Measurements from ENCODE around the gene KCNIP1.
"Not testable (repeated sequence)": the region's sequence is repeated elsewhere in the genome, so short reads cannot be mapped to it uniquely, and the experiment has no call there.

KCNIP1 gene

DNA sequence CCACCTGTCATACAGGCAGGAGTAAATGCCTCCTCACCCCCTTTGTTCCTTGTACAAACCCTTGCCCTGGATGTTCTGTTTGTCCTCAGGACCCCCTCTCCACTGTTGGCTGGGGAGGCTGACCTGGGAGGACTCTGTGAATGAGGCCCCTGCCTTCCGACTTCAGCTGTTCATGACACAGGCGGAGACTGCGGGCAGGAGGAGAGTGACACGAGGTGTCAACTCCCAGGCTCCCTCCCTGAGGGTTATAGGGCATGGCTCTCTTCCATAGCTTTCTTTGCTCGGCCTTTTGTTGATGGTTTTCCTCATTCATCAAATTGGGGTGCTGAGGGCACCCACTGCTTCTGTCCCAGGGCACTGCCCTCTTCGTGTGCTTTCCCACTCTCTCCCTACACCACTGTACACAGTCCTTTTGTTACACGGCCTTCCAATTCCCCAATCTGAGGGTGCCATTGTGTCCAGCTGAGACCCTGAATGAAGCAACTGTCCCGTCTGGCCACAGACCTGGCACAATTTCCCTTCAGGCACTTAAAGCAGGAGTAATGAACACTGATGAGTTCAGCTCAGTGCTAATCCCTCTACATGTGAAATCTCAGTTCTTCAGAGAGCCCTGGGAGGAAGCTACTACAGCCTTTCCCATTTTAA lies 33.8 kb downstream of the KCNIP1 start:
- no peak for DNase-seq (ENCODE audit: low spot score)

GRCh38 chr5:170538096-170538465 lies 34.3 kb downstream of the KCNIP1 start:
- DNase-seq (ENCODE audit: low spot score) = no peak

DNA sequence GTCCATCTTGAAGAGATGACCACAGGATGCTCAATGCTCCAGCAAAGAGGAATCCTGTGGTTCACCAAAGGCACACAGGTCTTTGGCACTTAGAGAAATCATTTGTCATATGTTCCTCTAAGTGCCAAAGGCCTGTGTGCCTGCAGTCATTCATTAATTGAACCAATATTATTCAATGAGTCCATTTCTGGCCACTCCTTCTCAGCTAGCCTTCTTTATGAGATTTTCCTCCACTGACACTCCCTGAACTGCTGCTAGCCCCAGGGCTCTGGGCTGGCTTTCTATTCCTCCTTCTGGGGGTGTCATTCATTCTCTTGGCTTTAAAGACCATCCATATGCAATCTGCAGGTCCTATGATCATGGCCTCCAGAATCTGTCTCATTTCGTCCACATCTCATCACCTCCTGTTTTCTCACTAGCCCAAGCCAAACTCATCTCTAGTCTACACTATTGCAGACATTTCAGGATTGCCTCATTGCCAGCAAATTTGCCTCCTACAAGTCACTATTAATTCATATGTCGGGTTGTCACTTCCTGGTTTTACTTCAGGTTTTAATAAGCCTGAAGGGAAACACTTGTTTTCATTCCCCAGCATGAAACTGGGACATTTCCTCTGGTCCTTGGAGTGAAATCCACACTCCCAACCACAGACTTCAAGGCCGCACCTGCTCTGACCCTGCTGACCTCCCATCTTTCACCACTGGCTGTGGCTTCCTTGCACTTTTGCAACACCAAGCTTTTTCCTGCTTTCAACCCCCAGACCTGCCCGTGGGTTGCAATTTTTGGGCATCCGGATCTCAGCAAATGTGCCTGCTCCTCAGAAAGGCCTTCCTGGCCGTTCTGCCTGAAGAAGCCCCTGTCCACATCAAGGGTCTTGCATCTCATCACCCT lies 35.1 kb downstream of the KCNIP1 start:
- no peak for DNase-seq (ENCODE audit: low spot score)

DNA sequence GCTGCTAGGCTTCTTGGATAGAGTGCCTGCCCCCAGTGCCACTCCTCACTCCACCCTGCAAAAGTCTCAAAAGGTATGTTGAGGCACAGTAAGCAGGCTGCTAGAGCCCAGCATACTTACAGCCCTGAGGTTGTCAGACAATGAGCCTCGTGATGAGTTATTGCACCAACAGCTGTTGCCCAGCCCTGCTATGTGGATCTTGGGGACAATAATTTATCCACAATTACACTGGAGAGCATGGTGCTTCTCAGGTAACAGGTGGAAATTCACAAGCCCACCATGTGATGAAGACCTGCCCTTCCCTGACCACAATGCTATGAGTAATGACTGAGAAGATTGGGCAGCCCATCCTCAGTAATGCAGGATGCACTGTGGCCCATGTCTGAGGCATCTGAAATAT lies 36.5 kb downstream of the KCNIP1 start:
- DNase-seq (ENCODE audit: low spot score) = no peak

- DNase-seq (ENCODE audit: low spot score) = no peak
Observed at GRCh38 chr5:170541146-170541769, 37.4 kb downstream of the KCNIP1 start.

DNA sequence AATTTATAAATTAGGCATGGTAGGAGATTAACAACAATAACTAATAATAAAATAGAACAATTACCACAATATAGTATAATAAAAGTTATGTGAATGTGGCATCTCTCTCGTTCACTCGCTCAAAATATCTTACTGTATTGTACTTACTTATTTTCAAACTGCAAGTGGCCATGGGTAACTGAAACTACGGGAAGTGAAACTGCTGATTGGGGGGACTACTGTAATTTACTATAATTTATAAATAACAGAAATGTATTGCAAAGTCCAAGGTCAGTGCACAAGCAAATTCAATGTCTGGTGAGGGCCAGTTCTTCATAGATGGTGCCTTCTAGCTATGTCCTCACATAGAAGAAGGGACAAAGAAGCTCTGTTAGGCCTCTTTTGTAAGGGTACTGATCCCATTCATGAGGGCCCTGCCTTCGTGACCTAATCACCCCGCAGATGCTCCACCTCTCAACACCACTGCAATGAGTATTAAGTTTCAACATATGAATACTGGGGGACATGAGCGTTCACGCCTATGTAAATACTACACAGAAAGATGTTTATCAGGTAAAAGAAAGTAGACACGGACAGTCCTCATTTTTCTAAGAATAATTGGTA lies 39.0 kb downstream of the KCNIP1 start:
- DNase-seq (ENCODE audit: low spot score) = no peak

DNA sequence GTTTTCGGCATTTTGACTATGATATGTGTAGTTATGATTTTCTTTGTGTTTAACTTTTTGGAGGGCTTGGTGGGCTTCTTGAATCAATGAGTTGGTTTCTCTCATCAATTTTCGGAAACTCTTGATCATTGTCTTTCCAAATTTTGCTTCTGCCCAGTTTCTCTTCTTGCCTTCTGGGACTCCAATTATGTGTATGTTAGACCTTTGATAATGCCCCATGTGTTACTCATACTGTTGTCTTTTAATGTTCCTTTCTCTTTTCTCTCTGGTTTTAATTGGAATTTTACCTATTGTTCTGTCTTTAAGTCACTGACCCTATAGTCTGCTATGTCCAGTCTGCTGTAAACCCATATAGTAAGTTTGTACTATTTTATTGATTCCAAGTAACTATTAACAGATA lies 41.5 kb downstream of the KCNIP1 start:
- no peak for DNase-seq (ENCODE audit: low spot score)

- DNase-seq (ENCODE audit: low spot score) = no peak
Observed at GRCh38 chr5:170545811-170546210, 42.0 kb downstream of the KCNIP1 start.

DNA sequence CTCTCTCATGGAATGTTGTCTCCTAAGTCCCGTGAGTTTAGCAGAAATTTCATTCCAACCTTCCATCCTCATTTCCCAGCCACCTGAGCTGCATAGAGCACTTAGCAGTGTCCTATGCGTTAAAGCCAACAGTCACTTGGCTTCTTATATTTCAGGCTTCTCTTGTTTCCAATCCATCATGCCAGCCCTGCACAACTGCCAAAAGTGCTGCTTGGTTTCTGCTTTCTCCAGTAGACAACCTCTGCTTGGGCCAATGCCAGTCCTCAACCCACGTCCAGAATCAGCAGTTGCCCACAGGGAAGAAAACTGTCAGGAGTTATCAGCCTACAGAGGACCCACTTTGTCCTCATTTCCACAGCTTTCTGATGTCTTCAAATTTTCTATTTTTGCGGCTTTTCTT lies 42.5 kb downstream of the KCNIP1 start:
- no peak for DNase-seq (ENCODE audit: low spot score)

DNA sequence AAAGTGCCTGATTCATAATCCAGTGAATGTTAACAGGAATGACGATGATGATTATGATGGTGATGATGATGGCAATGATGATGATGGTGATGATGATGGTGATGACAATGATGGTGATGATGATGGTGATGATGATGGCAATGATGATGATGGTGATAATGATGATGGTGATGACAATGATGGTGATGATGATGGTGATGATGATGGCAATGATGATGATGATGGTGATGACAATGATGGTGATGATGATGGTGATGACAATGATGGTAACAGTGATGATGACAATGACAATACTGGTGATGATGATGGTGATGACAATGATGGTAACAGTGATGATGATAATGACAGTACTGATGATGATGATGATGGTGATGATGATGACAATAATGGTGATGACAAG lies 46.6 kb downstream of the KCNIP1 start:
- not testable (repeated sequence) for DNase-seq (ENCODE audit: low spot score)

DNA sequence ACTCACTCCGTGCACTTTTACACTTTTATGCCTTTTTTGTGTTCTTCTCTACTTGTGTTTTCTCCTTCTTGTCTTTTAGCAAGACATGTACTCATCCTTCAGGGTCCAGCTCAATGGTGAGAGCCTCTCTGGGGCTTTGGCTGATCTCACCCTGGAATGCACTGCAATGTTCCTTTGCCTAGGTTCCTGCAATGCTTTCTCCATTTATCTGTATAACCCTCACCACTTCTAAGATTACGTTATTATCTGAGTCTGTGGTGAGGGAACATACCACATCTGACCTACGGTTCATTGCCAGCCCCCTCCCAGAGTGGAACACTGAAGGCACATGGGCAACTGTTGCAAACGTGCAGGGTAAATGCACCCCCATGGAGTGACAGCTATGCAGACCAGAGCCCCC lies 47.3 kb downstream of the KCNIP1 start:
- no peak for DNase-seq (ENCODE audit: low spot score)

GRCh38 chr5:170551622-170552021 lies 47.8 kb downstream of the KCNIP1 start:
- DNase-seq (ENCODE audit: low spot score) = no peak

DNA sequence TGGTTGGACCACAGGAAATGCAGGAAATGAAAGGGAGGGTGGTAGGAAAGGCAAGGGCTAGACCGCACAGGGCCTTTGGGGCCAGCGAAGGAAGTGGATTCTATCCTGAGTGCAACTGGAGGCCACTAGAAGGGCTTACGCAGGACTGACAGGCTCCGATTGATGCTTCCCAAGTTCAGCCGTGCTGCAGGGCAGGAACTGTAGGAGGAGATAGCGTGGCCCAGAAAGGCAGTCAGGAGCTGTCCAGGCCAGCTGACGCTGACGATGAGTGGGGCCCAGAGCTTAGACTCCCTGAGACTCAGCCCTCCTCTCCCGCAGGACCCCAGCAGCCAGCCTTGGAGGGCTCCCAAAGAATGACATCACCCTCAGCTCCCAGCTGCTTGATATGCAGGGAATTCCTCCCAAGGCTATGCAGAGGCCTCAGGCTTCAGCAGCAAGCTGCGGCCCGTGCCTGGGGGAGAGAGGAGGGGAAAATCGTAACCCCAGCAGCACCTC lies 48.8 kb downstream of the KCNIP1 start:
- DNase-seq (ENCODE audit: low spot score) = no peak

DNA sequence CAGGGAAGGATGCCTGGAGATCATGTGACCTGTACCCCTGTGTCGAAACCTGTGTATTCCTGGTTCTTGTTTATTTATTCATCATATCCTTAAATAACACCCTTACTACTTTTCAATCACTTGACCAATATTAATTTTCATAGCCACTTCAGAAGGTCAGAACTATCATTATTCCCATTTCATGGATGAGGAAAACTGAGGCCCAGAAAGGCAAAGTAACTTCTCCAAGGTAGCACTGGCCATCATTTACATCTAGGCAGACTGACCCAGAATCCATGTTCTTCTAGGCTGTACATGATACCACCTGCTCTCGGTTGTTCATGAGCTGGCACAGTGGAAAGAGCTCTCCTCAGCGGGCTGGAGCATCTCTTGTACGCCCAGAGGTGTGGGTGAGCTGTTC lies 49.4 kb downstream of the KCNIP1 start:
- DNase-seq (ENCODE audit: low spot score) = no peak

GRCh38 chr5:170554521-170555267 lies 50.9 kb downstream of the KCNIP1 start:
- no peak for DNase-seq (ENCODE audit: low spot score)

GRCh38 chr5:170557314-170557713 lies 53.5 kb downstream of the KCNIP1 start:
- DNase-seq (ENCODE audit: low spot score) = no peak

- DNase-seq (ENCODE audit: low spot score) = no peak
Observed at GRCh38 chr5:170559296-170559695, 55.5 kb downstream of the KCNIP1 start.

DNA sequence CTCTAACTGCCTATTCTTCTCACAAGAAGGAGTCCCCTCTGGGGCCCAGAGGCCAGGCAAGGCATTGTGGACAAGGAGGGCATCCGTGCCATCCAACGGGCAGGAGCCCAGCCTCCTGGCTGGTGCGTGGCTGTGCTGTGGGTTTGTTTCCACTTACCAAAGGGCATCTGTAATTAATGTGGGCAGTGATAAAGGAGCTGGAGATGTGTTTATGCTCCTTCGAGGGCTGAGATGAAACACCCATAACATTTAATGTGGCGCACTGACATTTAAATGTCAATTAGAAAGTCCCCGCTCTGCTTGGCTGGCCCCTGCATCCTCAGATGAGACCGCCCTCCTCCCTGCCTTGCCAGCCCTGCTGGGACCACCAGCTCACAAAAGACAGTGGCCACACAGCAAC lies 57.1 kb downstream of the KCNIP1 start:
- no peak for DNase-seq (ENCODE audit: low spot score)

DNA sequence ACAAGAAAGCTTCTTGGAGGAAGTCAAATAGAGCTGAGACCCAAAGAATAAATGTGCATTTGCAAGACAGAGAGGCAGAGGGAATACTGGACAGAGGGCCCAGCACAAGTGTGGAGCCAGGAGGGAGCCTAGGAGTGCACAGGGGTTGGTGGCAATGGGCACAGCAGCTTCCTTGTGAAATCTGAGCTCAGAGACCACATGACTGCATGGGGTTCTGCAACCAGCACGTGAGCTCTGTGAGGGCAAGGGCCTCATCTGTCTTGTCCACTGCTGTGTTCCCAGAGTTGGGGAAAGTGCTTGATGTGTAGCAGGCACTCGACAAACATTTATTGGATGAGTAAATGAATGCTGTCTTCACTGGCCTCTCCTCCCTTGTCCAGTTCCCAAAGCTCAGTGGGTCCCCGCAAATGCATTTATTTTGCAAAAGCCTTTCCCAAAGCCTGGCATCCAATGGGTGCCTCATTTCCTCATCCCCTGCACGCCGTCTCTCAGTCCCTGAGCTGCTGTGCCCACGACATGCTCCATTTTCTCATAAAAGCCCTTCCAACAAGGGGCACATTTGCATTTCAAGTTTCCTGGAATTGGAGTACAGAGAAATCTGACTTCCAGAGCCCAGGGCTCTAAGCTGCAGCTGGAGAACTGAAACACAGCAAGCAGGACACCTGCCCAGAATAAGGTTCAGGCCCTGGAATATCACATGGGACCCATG lies 58.5 kb downstream of the KCNIP1 start:
- no peak for DNase-seq (ENCODE audit: low spot score)

DNA sequence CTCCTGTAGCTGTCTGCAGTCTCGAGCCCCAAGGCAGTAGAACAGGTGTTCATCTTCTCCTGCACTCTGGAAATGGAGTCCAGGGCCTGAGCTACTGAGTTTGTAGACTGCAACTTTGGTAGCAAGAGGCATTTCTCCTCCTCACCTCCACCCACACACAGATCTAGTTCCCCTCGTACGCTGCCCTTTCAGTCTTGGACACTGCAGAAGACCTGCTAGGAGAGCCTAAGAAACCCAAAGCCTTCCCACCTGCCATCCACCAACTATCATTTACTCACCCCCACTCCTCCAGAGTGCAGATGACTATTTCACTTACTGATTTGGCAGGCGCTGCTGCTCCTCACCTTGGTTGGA lies 59.0 kb downstream of the KCNIP1 start:
- DNase-seq (ENCODE audit: low spot score) = no peak

- DNase-seq (ENCODE audit: low spot score) = no peak
Observed at GRCh38 chr5:170563824-170564567, 60.2 kb downstream of the KCNIP1 start.
